WTC11 (cell line): Measurements from ENCODE around the gene BLMH. TPM values are rescaled to one million over a fixed set of nuclear protein-coding genes. Genes with fewer than 3 reads are reported as not detected.

ENCODE experiments used
- ARID4B ChIP-seq: sonication (generic); formaldehyde crosslinking; IDR thresholded peaks from 2 replicates; pipeline ENCODE4 v1.8.0; 2023; ENCODE audit warnings: missing genetic modification reagents, mild to moderate bottlenecking, borderline replicate concordance
- ATF1 ChIP-seq: sonication (generic); formaldehyde crosslinking; IDR thresholded peaks from 2 replicates; pipeline ENCODE4 v1.8.1; 2023; ENCODE audit warnings: mild to moderate bottlenecking, moderate library complexity, missing genetic modification reagents
- CBFB ChIP-seq: sonication (generic); formaldehyde crosslinking; IDR thresholded peaks from 2 replicates; pipeline ENCODE4 v1.8.1; 2022; ENCODE audit warnings: mild to moderate bottlenecking, low read depth, missing genetic modification reagents
- ELF4 ChIP-seq: sonication (generic); formaldehyde crosslinking; IDR thresholded peaks from 2 replicates; pipeline ENCODE4 v1.8.1; 2022; ENCODE audit warnings: low read depth, mild to moderate bottlenecking, moderate library complexity, missing genetic modification reagents
- ETV6 ChIP-seq: sonication (generic); formaldehyde crosslinking; IDR thresholded peaks from 2 replicates; pipeline ENCODE4 v1.8.1; 2022; ENCODE audit warnings: mild to moderate bottlenecking, missing genetic modification reagents
- GABPB1 ChIP-seq: sonication (generic); formaldehyde crosslinking; IDR thresholded peaks from 2 replicates; pipeline ENCODE4 v1.8.1; 2023; ENCODE audit warnings: mild to moderate bottlenecking, missing genetic modification reagents
- HMGA2 ChIP-seq: fragments of 250-450 bp; sonication (Bioruptor Pico); IDR thresholded peaks from 2 replicates; pipeline ENCODE4 v1.4.0; 2021; ENCODE audit warnings: mild to moderate bottlenecking, moderate library complexity
- HMGXB4 ChIP-seq: sonication (generic); formaldehyde crosslinking; IDR thresholded peaks from 2 replicates; pipeline ENCODE4 v1.8.1; 2023; ENCODE audit warnings: mild to moderate bottlenecking, moderate library complexity, missing genetic modification reagents
- IRF2 ChIP-seq: sonication (generic); formaldehyde crosslinking; IDR thresholded peaks from 2 replicates; pipeline ENCODE4 v1.8.0; 2022; ENCODE audit warnings: low read depth, missing genetic modification reagents, borderline replicate concordance
- JUN ChIP-seq: sonication (generic); formaldehyde crosslinking; IDR thresholded peaks from 2 replicates; pipeline ENCODE4 v1.8.0; 2023; ENCODE audit warnings: mild to moderate bottlenecking, missing genetic modification reagents
- MAX ChIP-seq: sonication (generic); formaldehyde crosslinking; IDR thresholded peaks from 2 replicates; pipeline ENCODE4 v1.8.0; 2022; ENCODE audit warnings: mild to moderate bottlenecking, missing genetic modification reagents
- MLX ChIP-seq: sonication (generic); formaldehyde crosslinking; IDR thresholded peaks from 2 replicates; pipeline ENCODE4 v1.8.1; 2023; ENCODE audit warnings: mild to moderate bottlenecking, missing genetic modification reagents, moderate library complexity
- NFATC4 ChIP-seq: fragments of 250-450 bp; sonication (Bioruptor Pico); IDR thresholded peaks from 2 replicates; pipeline ENCODE4 v1.9.0; 2021; ENCODE audit warnings: mild to moderate bottlenecking
- NFE2L1 ChIP-seq: sonication (generic); formaldehyde crosslinking; IDR thresholded peaks from 2 replicates; pipeline ENCODE4 v1.8.1; 2023; ENCODE audit warnings: missing genetic modification reagents
- RORB ChIP-seq: fragments of 250-450 bp; sonication (Bioruptor Pico); IDR thresholded peaks from 2 replicates; pipeline ENCODE4 v1.9.0; 2021; ENCODE audit warnings: mild to moderate bottlenecking
- ZNF416 ChIP-seq: fragments of 250-450 bp; sonication (Bioruptor Pico); IDR thresholded peaks from 2 replicates; pipeline ENCODE4 v1.9.0; 2021; ENCODE audit warnings: mild to moderate bottlenecking, inconsistent platforms
- ZNF423 ChIP-seq: fragments of 250-450 bp; sonication (Bioruptor Pico); IDR thresholded peaks from 2 replicates; pipeline ENCODE4 v2.1.2; 2022; ENCODE audit warnings: mild to moderate bottlenecking, moderate library complexity
- total RNA-seq: library from RNA; stranded (reverse); gene quantifications from 3 replicates; pipeline ENCODE4 v1.2.3, GENCODE V29; 2021
- TF ChIP-seq, protein P1 (sequence below): sonication (generic); formaldehyde crosslinking; IDR thresholded peaks from 2 replicates; pipeline ENCODE4 v1.8.1; 2023; ENCODE audit warnings: mild to moderate bottlenecking, missing genetic modification reagents
- TF ChIP-seq, protein P2 (sequence below): sonication (generic); formaldehyde crosslinking; IDR thresholded peaks from 2 replicates; pipeline ENCODE4 v1.8.1; 2022; ENCODE audit warnings: low read depth, mild to moderate bottlenecking, moderate library complexity, missing genetic modification reagents, borderline replicate concordance
- TF ChIP-seq, protein P3 (sequence below): fragments of 250-450 bp; sonication (Bioruptor Pico); IDR thresholded peaks from 2 replicates; pipeline ENCODE4 v1.9.0; 2021; ENCODE audit warnings: mild to moderate bottlenecking, borderline replicate concordance
- TF ChIP-seq, protein P4 (sequence below): sonication (generic); formaldehyde crosslinking; IDR thresholded peaks from 2 replicates; pipeline ENCODE4 v1.8.1; 2023; ENCODE audit warnings: mild to moderate bottlenecking, missing genetic modification reagents
- TF ChIP-seq, protein P5 (sequence below): sonication (generic); formaldehyde crosslinking; IDR thresholded peaks from 2 replicates; pipeline ENCODE4 v1.8.0; 2022; ENCODE audit warnings: mild to moderate bottlenecking, missing genetic modification reagents

The BLMH gene
- total RNA-seq, 1 experiment from 2014 or later, result 63.9 TPM

DNA sequence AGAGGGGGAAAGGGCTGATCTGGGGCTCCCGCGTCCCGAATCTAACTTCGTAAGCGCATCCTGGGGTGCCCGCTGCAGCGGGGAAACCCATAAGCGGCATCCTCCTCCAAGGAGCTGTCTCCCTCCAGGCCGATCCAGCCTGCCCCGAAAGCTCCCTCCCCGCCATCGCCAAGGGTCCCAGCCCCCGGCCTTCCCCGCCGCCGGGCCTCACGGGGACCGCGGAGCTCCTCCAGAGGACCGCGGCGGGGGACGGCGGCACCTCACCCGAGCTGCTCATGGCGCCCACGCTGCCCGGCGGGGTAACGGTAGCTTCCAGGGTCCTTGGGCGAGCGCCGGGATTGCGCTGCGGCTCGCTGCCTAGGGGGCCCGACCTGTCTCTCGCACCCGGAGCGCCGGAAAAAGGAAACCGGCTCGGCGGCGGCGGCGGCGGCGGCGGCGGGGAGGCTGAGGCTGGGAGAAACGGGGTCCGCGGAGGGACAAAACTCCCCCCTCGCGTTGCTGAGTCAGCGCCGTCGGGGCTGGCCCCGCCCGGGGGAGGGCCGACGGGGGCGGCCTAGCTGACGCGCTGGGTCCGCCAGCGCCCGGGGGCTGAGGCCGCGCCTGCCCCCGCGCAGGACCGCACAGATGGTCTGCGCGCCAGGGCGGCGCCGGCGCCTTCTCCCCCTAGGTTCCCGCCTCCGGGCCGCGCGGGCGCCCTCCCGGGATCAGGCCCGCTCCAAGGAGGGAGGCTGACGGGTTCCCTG, at the start of gene BLMH (continued):
- no peak for TF ChIP-seq MLX
- TF ChIP-seq HMGXB4 (CRISPR knock-in tag), result peak; percentile 81; the same call in 1 of the 2 replicates
- TF ChIP-seq, protein P1, sequence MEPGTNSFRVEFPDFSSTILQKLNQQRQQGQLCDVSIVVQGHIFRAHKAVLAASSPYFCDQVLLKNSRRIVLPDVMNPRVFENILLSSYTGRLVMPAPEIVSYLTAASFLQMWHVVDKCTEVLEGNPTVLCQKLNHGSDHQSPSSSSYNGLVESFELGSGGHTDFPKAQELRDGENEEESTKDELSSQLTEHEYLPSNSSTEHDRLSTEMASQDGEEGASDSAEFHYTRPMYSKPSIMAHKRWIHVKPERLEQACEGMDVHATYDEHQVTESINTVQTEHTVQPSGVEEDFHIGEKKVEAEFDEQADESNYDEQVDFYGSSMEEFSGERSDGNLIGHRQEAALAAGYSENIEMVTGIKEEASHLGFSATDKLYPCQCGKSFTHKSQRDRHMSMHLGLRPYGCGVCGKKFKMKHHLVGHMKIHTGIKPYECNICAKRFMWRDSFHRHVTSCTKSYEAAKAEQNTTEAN, result no peak
- TF ChIP-seq MAX (CRISPR knock-in tag), result no peak; the same call in 1 of the 2 replicates
- TF ChIP-seq, protein P2, sequence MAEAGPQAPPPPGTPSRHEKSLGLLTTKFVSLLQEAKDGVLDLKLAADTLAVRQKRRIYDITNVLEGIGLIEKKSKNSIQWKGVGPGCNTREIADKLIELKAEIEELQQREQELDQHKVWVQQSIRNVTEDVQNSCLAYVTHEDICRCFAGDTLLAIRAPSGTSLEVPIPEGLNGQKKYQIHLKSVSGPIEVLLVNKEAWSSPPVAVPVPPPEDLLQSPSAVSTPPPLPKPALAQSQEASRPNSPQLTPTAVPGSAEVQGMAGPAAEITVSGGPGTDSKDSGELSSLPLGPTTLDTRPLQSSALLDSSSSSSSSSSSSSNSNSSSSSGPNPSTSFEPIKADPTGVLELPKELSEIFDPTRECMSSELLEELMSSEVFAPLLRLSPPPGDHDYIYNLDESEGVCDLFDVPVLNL, result no peak
- no peak; the same call in none of the 2 replicates for TF ChIP-seq GABPB1 (CRISPR knock-in tag)
- peak; percentile 42; the same call in 1 of the 2 replicates for TF ChIP-seq ZNF423 (CRISPR knock-in tag)
- no peak for TF ChIP-seq ZNF416 (CRISPR knock-in tag)
- TF ChIP-seq ETV6 (CRISPR knock-in tag), result no peak
- TF ChIP-seq, protein P3, sequence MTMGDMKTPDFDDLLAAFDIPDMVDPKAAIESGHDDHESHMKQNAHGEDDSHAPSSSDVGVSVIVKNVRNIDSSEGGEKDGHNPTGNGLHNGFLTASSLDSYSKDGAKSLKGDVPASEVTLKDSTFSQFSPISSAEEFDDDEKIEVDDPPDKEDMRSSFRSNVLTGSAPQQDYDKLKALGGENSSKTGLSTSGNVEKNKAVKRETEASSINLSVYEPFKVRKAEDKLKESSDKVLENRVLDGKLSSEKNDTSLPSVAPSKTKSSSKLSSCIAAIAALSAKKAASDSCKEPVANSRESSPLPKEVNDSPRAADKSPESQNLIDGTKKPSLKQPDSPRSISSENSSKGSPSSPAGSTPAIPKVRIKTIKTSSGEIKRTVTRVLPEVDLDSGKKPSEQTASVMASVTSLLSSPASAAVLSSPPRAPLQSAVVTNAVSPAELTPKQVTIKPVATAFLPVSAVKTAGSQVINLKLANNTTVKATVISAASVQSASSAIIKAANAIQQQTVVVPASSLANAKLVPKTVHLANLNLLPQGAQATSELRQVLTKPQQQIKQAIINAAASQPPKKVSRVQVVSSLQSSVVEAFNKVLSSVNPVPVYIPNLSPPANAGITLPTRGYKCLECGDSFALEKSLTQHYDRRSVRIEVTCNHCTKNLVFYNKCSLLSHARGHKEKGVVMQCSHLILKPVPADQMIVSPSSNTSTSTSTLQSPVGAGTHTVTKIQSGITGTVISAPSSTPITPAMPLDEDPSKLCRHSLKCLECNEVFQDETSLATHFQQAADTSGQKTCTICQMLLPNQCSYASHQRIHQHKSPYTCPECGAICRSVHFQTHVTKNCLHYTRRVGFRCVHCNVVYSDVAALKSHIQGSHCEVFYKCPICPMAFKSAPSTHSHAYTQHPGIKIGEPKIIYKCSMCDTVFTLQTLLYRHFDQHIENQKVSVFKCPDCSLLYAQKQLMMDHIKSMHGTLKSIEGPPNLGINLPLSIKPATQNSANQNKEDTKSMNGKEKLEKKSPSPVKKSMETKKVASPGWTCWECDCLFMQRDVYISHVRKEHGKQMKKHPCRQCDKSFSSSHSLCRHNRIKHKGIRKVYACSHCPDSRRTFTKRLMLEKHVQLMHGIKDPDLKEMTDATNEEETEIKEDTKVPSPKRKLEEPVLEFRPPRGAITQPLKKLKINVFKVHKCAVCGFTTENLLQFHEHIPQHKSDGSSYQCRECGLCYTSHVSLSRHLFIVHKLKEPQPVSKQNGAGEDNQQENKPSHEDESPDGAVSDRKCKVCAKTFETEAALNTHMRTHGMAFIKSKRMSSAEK (CRISPR knock-in tag), result no peak
- TF ChIP-seq ELF4 (CRISPR knock-in tag), result no peak
- 0 out of 2 replicates have a peak, but pooled peaks have one; percentile 47 for TF ChIP-seq CBFB (CRISPR knock-in tag)
- TF ChIP-seq NFE2L1 (CRISPR knock-in tag), result no peak
- no peak for TF ChIP-seq IRF2 (CRISPR knock-in tag)
- TF ChIP-seq, protein P4, sequence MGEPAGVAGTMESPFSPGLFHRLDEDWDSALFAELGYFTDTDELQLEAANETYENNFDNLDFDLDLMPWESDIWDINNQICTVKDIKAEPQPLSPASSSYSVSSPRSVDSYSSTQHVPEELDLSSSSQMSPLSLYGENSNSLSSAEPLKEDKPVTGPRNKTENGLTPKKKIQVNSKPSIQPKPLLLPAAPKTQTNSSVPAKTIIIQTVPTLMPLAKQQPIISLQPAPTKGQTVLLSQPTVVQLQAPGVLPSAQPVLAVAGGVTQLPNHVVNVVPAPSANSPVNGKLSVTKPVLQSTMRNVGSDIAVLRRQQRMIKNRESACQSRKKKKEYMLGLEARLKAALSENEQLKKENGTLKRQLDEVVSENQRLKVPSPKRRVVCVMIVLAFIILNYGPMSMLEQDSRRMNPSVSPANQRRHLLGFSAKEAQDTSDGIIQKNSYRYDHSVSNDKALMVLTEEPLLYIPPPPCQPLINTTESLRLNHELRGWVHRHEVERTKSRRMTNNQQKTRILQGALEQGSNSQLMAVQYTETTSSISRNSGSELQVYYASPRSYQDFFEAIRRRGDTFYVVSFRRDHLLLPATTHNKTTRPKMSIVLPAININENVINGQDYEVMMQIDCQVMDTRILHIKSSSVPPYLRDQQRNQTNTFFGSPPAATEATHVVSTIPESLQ (CRISPR knock-in tag), result no peak
- TF ChIP-seq ATF1 (CRISPR knock-in tag), result no peak
- no peak for TF ChIP-seq ARID4B
- no peak for TF ChIP-seq JUN
- no peak for TF ChIP-seq RORB
- peak; percentile 37; the same call in 1 of the 2 replicates for TF ChIP-seq NFATC4
- TF ChIP-seq HMGA2 (CRISPR knock-in tag), result no peak
- TF ChIP-seq, protein P5, sequence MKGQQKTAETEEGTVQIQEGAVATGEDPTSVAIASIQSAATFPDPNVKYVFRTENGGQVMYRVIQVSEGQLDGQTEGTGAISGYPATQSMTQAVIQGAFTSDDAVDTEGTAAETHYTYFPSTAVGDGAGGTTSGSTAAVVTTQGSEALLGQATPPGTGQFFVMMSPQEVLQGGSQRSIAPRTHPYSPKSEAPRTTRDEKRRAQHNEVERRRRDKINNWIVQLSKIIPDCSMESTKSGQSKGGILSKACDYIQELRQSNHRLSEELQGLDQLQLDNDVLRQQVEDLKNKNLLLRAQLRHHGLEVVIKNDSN (CRISPR knock-in tag), result no peak
